CD4-positive, alpha-beta T cell treated with Interleukin-12 subunit alpha and Interleukin-12 subunit beta, for 1 hour (primary cell): ENCODE results near the gene ARF5.
"Not testable (repeated sequence)": the region's sequence is repeated elsewhere in the genome, so short reads cannot be mapped to it uniquely, and the experiment has no call there.

Experiments
- DNase-seq: peaks from one replicate; pipeline ENCODE4 v3.0.0-alpha.2; 2020

Gene ARF5

DNA sequence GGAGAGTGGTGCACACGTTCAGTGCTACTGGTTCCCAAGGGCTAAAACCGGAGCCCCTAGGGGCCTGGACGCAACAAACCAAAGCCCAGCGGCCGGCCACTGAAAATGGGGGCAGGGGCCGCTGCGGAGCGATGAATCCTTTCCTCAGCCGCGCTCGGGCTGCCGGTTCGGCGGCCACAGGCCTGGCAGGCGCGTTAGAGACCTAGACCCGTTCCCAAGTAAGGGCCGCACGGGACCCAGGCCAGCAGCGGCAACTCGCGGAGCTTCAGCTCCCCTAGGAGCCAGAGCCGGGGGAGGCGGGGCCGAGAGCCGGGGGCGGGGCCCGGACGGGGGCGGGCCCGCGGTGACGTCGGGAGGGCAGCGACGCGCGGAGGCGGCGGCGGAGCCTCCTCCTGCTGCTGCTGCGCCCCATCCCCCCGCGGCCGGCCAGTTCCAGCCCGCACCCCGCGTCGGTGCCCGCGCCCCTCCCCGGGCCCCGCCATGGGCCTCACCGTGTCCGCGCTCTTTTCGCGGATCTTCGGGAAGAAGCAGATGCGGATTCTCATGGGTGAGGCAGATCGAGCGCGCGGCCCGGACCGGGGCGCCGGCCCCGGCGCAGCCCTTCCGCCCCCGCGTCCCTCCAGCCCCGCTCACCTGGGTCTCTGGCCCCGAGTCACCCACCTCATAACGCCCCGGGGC lies at the start of gene ARF5:
TSS of gene ARF5 (plus strand) at position 393 of the 678 bp plus-strand sequence. CDS start at position 481, 88 bp downstream.
- DNase-seq = peak; percentile 92

DNA sequence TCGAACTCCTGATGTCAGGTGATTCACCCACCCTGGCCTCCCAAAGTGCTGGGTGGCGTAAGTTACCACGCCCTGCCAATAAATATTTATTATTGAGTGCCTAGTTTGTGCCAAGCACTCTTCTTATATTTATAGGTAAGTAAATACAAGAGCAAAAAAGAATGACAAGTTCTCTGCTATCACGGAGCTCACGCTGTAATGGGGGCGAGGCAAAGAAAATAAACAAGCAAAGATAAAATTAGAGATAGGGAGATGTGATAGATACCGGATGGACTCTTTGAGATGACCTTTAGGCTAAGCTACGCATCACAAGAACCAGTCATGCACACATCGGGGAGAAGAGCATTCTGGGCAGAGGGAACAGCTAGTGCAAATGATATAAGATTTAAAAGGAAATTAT lies 49.1 kb upstream of the ARF5 start:
- no peak for DNase-seq

DNA sequence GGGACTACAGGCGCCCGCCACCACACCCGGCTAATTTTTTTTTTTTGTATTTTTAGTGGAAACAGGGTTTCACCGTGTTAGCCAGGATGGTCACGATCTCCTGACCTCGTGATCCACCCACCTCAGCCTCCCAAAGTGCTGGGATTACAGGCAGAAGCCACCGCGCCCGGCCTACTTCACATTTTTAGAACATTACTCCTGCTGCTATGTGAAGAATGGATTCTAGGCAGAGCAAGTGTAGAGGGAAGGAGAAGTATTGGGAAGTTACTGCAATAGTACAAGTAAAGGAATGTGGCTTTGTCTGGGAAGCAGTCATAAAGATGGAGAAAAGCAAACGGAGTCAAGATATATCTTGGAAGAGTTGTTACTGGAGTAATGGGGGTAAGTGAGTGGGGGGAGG lies 47.8 kb upstream of the ARF5 start:
- not testable (repeated sequence) for DNase-seq

DNA sequence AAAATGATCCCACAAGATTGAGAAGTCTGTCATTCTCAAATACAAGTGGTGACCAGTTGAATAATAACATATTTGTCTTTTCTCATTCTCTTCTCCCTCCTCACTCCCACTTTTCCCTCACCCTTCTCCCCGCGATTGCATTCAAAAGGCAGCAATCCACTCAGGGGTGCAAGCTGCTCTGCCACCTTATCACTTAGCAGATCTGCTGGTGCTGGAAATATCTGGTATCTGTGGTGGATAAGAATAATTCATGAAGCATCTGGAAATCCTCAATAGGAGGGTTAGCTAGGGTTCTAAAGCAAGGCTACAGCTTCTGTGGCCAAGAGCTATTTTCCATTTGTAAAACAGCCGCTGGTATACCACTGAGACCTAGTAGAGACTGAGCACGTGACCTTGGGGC lies 46.7 kb upstream of the ARF5 start:
- DNase-seq = no peak

DNA sequence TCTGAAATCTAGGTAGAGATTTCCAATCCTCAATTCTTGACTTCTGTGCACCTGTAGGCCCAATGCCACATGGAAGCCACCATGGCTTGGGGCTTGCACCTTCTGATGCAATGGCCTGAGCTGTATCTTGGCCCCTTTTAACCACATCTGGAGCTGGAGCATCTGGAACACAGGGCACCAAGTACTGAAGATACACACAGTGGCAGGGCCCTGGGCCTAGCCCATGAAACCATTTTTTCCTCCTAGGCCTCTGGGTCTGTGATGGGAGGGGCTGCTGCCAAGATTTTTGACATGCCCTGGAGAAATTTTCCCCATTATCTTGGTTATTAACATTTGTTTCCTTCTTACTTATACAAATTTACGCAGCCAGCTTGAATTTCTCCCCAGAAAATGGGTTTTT lies 41.9 kb upstream of the ARF5 start:
- no peak for DNase-seq

DNA sequence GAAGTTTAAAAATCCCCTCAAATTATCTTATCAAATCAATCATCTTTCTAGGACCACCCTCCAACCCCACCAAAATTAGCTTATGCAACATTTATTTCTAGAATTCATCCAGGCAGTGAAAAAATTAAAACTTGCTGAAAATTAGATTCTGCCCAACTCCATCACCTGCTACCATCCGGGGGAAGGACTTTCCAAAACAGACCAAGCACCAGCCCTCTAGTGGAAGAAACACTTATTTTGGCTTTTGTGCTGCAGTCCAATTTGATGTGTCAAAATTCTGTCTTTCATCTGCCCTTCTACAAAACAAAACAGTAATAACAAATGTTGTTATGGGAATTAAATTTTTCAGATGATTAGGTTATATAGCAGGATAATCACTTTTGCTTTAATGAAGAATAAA lies 38.0 kb upstream of the ARF5 start:
- DNase-seq = no peak

DNA sequence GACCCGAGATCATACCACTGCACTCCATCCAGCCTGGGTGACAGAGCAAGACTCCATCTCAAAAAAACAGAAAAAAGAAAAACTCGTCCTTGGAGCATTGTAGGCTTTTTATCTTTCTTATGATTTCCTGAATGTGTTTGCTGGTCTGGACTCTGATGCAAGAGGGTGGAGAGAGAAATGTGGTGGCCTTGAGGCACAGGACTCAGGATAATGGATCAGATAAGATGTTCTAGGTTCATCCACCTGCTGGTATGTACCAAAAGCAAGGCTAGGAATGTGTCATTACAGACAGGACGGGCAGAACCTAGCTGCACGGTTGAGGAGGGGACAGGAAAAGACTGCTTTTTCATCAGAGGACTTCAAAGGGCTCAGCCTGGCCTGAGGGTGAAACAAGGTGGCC lies 36.3 kb upstream of the ARF5 start:
- DNase-seq = no peak

DNA sequence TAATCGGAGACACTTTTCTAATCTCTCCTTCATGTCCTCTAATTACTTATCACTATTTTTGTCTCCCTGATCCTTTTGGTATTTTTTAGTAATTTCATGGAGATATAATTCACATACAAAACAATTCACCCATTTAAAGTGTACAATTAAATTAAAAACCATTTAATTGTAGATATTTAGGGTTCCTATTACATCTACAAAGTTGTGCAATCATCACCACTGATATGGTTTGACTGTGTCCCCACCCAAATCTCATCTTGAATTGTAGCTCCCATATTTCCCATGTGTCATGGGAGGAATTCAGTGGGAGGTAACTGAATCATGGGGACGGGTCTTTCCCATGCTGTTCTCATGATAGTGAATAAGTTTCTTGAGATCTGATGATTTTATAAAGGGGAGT lies 31.8 kb upstream of the ARF5 start:
- DNase-seq = no peak

DNA sequence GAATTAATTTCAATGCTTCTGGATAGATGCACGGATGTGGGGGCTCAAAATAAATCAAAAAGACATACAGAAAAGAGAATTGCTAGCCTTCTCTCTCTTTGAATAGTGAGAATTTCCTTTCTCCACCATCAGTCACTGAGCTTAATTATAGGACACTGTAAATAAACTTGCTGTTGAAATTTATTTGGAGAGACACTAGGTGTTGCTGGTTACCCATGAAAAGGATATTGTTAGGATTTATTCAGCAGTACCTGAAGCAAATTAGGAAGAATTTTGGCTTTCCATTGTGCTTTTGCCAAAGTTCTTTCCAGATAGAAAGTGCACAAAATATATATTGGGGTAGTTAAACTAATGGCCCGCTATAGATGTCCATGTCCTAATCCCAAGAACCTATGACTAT lies 30.4 kb upstream of the ARF5 start:
- no peak for DNase-seq

DNA sequence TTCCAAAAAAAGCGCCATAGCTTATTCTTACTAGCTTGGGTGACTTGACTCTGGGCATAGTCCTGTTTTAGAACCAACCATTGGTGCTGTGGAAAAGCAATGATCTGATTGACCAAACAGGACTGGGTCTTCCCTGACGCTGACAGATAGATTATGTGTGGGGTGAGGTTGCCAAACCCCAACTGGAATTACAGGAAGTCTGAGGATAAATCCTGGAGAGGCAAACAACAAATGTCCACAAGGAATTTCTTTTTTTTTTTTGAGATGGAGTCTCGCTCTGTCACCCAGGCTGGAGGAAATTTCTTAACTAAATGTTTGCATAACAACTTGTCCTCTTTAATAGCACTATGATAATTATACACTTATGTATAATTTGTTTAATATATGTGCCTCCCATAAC lies 22.0 kb upstream of the ARF5 start:
- DNase-seq = no peak

DNA sequence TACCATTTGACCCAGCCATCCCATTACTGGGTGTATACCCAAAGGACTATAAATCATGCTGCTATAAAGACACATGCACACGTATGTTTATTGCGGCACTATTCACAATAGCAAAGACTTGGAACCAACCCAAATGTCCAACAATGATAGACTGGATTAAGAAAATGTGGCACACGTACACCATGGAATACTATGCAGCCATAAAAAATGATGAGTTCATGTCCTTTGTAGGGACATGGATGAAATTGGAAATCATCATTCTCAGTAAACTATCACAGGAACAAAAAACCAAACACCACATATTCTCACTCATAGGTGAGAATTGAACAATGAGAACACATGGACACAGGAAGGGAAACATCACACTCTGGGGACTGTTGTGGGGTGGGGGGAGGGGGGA lies 20.2 kb upstream of the ARF5 start:
- DNase-seq = not testable (repeated sequence)

DNA sequence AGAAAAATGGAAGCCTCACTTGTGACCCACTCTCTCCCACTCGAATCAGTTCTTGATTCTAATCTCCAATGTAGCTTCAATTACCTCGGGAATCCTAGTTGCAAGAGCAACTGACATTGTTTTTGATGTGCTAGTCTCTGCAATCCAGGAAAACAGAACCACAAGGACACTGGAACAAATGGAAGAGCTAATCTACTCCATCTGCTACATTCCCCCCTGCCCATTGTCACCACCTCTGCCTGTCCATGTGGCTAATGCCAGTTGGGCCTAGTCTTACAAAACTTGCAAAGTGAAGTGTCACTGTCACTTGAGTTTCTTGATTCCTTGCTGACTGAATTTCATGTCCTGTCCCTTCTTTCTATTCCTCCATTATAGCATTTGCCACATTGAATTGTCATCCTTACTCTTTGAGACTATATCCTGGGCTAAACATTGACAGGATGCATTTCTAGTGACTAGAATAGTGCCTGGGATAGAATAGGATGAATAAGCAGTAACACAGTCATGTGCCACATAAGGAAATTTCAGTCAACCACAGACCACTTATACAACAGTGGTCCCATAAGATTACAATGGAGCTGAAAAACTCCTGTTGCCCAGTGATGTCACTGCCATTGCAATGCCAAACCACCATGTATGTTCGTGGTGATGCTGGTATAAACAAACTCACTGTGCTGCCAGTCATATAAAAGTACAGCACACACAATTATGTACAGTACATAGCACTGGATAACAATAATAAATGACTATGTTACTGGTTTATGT lies 16.3 kb upstream of the ARF5 start:
- DNase-seq = no peak

DNA sequence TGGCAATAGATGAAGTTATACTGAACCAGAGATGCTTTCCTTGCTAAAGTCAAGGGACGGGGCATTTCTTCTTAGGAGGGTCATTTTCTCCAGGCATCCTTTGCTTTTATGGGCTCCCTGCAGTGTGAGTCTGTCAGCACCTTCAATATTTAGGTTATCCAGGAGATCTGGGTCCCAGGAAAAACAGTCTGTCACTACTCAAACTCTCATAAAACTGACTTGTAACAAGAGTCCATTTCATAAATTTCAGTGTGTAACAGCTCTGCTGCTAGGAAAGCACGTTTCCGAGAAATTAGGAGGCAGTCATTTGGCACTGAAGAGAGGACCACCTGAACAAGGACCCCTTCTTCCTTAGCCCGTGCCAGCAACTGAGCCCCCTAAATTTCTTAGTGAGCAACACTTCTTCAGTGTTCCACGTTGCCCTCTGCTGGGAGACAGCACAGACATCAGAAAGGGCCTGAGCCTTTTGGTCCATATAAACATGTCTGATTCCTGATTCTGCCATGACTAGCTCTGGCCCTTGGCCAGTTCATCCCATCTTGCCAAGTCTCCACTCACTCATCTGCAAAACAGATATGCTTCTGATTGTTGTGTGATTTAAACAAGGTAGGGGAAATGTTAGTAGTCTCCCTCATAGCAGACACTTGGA lies 10.1 kb upstream of the ARF5 start:
- no peak for DNase-seq

DNA sequence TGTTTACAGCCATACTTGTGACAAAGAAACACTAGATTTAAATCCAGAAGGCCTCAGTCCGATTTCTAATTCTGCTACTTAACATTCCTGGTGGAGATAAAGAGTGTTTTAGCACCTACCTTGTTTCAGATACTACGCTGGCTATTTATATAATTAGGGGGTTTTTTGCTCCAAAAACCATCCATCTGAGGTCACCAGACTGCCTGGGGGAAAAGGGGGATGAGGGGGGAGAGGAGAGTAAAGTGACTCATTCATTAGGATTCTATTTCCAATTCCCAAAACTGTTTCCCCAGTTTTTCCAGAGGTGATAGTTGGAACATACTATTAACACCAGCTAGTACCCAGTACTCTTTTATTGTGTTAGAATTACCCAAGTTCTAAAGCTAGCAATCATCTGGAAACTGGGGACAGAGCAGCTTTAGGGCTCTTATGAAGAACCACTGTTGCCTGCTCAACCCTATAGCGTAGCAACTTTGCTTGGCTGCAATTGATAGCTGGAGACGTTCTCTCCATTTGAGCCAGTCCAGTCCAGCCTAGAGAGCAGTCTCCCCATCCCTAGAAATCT lies 9.4 kb upstream of the ARF5 start:
- no peak for DNase-seq

DNA sequence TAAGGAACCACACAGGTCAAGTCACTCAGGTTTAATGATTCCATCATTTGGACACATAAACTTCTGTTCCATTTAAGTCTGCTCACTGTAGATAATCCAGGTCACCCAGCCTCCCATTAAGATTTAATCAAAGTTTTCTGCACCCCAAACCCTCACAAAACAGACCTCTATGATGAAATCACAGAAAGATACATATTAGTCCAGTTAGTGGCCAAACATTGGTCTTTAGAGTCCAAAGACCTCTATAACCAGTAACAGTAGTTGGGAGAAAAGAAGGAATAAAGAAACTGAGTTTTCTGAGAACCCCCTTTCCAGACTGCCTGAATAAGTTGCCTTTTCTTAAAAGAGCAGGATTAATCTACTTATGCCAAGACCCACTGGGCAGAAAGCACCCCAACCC lies 7.6 kb upstream of the ARF5 start:
- no peak for DNase-seq

DNA sequence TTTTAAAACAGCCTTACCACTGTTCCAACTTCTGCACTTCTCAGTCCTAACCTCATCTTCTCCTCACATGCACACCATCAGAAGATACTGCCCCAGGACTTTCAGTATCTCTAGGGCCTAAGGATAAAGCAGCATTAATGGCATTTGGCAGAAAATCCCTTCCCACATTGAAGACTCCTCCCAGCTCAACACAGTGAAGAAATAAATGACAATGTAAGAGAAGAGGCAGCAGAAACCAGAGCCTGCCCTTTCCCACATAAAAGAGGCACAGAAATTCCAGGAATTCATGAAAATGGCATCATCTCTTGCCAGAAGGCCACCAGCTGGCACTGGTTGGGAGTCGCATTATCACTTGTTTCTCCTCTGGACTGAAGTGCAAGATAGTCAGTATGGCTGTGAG lies 6.5 kb upstream of the ARF5 start:
- no peak for DNase-seq

DNA sequence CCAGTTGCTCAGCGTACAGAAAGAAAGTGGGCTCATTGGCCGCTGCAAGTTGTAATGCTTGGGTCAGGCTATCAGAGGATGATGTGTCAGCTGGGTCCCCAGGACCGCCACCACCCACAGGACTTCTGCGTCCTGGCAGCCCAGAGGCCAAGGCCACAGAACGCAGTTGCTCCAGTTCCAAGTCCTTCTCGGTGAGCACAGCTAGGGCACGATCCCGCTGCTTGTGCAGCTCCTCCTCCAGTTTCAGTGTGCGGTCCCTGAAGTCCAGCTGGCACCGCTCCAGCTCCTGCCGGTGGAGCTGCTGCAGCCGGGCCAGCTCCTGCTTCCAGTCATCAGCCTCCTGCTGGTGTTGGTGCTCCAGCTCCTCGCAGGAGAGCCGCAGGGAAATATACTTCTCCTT lies 5.8 kb upstream of the ARF5 start:
- no peak for DNase-seq

DNA sequence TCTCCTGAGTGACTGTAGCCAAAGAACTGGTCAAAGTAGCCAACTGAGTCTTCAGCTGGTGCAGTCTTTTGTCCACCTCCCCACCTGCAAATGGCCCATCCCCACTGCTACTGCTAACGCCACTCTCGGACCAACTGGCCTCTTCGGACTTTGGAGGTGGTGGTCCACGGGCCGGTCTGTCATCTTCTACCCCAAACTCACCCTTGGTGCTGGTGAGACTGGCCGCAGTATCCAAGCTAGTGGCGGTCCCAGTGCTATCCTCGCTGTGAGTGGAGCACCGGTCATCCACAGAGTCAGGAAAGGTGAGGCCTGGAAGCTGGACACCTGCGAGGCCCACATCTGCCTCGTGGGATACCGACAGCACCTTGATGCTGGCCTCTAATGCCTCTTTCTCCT lies 3.6 kb upstream of the ARF5 start:
- DNase-seq = no peak

DNA sequence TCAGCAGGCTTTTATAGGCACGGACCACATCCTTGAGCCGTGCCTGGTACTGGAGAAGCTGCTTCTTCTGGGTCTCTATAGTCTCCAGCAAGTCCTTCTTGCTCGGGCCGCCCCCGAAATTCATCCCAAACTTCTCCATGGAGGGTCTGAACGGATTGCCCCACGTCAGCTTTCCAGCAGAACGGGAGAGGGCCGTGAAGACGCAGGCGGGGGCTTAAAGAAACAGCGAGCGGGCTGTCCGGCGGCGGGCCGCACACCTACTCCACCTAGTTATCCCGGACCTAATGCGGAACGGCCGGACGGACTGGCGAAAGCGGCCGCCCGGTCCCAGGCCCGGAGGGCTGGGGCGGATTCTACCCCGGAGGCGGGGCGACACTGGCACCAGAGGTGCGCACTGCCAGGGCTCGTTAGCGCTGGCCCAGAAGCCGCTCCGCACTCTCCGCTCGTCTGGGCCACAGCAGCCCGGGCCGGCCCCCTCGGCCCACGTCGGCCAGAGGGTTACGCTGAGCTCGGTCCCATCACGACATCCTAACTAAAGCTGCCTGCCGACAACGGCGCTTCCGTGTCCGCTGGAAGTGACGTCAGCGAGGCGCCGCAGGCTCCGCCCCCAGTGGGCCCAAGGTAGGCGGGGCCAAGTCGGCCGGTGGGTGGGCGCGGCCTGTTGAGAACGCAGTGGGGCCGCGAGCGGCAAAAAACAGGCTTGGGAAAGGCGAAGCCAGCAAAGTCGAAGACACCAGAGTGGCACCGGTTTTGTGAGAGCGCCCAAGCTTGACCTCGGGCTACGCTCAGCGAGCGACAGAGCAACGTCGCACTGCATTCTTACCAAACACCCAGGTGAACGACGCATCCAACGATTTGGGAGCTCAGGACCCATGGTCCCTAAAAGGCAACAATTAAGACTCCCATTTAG lies 2.9 kb upstream of the ARF5 start, which contains the start of gene GCC1:
TSS of gene GCC1 (minus strand) at position 553 of the 910 bp plus-strand sequence. CDS start at position 139, 414 bp downstream.
- peak; percentile 95 for DNase-seq

DNA sequence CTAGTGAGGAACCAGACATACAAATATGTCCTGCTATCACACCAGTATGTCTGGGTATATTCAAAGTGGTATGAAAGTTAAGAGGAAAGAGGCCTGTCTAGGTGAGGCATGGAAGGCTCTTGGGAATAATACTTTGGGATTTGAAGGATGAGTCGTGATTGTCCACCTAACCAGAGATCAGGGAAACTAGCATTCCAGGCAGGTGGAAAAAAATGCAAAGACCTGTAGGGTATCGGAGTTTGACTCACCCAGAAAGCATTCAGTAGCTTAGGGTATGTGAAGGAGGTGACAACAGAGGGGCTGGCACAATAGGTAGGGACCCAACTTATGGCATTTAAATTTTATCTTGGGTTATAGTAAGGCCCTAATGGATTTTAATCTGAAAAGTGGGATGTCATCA lies 1.9 kb upstream of the ARF5 start:
- DNase-seq = no peak

DNA sequence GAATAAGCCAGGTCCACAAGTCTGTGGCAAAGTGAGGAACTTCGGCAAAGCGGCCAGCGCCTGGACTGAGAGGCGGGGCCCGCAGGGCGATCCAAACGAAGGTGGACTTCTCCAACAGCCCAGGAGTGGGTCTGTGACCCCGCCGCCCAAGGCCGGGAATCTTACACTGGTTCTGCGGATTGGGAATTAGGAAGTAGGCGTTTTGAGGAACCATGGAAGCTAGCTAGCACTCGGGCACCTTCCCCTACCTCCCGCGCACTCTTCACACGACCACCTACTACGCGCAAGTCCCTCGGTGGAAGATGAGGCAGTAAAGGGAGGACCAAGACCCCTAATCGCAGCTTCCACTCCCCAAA lies 570 bp upstream of the ARF5 start:
- no peak for DNase-seq

DNA sequence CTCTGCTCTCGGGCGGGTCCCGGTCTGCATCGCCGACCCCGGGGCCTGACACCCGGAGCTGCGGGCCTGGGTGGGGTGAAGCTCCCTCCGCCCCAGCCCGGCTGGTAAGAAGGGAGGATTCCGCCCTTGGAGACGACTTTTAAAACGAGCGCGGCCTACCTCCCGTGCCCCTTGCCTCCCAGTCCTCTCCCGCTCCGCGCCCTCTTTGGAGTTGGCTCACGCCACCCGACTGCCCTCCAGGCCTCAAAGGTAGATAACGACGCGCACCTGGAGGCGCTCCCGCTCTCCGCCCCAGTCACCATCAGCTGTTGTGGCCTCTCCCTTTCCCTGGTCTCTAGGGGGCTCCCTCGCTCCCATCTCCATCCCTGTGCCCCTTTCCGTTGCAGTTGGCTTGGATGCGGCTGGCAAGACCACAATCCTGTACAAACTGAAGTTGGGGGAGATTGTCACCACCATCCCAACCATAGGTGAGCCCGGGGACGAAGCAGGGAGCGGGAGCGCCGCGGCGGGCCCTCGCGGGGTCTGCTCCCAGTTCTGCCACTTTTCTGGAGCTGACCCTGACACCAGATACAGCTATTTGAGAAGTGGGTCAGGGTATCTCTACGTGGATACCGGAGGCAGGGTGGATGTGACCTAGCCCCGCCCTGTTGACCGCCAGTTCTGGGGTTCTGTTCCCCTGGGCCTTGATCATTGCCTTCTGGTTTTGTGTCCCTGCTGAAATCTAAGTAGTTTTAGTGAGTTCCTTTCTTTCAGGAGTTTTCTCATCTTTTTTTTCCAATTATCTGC lies 679 bp downstream of the ARF5 start:
- DNase-seq = peak; percentile 33
